WI38 (cell line): ENCODE data around the gene SFSWAP.
"Not testable (repeated sequence)": the region's sequence is repeated elsewhere in the genome, so short reads cannot be mapped to it uniquely, and the experiment has no call there.

Source experiments
- H3K4me3 ChIP-seq: 2 replicates; pipeline ENCODE4 v1.5.1; 2011; ENCODE audit warnings: low read depth, mild to moderate bottlenecking, control low read depth, low read length
- TF ChIP-seq, protein P1 (sequence below): IDR thresholded peaks from 2 replicates; pipeline ENCODE4 v1.5.1; 2012; ENCODE audit warnings: low read depth, mild to moderate bottlenecking, control low read depth, low read length

The SFSWAP gene

DNA sequence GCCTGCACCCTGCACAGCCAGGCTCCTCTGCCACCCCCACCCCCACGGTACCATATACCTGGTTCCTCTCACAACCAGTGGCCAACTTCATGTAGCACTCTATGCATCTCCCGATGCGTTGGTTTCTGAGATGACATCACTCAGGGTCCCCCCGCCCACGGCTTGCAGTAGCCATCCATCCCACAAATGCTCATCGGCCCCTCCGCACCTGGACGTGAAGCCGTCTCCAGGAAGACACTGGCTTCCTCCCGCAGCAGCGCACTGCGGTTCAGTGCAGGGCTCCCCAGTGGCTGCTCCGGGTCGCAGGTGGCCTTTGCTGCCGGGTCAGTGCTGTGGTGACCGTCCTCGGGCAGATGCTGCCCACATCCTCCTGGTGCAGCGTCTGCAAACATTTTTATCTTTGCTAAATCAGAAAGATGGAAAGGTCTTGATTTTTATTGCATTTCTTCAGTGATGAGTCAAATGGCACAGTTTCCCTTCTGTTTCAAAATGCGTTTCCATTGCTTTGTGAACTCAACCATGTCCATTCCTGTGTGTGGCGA lies 89.8 kb downstream of the SFSWAP start:
- TF ChIP-seq, protein P1, sequence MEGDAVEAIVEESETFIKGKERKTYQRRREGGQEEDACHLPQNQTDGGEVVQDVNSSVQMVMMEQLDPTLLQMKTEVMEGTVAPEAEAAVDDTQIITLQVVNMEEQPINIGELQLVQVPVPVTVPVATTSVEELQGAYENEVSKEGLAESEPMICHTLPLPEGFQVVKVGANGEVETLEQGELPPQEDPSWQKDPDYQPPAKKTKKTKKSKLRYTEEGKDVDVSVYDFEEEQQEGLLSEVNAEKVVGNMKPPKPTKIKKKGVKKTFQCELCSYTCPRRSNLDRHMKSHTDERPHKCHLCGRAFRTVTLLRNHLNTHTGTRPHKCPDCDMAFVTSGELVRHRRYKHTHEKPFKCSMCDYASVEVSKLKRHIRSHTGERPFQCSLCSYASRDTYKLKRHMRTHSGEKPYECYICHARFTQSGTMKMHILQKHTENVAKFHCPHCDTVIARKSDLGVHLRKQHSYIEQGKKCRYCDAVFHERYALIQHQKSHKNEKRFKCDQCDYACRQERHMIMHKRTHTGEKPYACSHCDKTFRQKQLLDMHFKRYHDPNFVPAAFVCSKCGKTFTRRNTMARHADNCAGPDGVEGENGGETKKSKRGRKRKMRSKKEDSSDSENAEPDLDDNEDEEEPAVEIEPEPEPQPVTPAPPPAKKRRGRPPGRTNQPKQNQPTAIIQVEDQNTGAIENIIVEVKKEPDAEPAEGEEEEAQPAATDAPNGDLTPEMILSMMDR = no peak
- H3K4me3 ChIP-seq = no peak overlapping the region

DNA sequence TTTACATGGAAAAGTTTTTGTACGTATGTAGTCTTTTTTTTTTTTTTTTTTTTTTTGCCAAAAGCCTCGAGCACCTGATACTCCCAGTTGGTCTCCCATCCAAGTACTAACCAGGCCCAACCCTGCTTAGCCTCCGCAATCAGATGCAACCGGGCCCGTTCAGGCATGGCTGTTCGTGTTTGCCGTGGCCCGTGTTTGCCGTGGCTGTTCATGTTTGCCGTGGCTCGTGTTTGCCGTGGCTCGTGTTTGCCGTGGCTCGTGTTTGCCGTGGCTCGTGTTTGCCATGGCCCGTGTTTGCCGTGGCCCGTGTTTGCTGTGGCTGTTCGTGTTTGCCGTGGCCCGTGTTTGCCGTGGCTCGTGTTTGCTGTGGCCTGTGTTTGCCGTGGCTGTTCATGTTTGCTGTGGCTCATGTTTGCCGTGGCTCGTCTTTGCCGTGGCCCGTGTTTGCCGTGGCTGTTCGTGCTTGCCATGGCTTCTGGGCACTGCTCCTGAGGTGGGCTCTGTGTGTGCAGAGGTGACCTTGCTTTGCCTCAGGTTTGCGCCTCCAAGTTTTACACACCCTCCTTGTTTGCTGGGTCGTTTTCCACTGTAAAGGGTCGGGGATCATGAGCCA lies 90.5 kb downstream of the SFSWAP start:
- H3K4me3 ChIP-seq = no peak overlapping the region
- TF ChIP-seq, protein P1 = no peak

DNA sequence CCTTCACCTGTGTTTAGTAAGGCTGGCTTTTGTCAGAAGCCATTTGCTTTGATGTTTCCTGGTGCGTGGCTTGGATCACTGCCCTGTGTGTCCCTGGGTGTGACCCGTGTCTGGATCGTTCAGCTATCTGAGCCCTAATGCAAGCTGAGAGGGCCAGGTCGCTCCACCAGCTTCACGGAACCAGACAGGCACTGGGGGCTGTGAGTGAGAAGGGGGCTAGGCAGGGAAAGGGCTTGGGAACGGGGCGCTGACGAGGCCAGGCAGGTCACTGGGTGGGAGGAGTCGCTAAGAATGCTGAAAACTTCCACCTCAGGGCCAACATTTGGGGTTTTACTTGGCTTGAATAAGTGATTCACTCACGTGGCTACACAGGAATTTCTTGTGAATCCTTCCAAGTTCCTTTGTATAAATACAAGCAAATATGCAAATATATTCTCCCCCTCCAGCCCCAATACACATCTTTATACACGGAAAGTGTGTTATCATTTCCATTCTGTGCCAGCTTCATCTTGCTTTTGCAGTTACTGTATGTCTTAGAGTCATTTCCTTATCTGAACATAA lies 93.2 kb downstream of the SFSWAP start:
- H3K4me3 ChIP-seq = no peak overlapping the region
- TF ChIP-seq, protein P1 = no peak

GRCh38 chr12:131805421-131805820 lies 94.5 kb downstream of the SFSWAP start:
- TF ChIP-seq, protein P1 = no peak

GRCh38 chr12:131806674-131807073 lies 95.8 kb downstream of the SFSWAP start:
- H3K4me3 ChIP-seq = no peak overlapping the region
- TF ChIP-seq, protein P1 = no peak

More at GRCh38 chr12:131805421-131805820, 94.5 kb downstream of the SFSWAP start:
- no peak overlapping the region for H3K4me3 ChIP-seq

GRCh38 chr12:131808744-131809371 lies 98.0 kb downstream of the SFSWAP start:
- TF ChIP-seq, protein P1 = no peak
- no peak overlapping the region for H3K4me3 ChIP-seq

DNA sequence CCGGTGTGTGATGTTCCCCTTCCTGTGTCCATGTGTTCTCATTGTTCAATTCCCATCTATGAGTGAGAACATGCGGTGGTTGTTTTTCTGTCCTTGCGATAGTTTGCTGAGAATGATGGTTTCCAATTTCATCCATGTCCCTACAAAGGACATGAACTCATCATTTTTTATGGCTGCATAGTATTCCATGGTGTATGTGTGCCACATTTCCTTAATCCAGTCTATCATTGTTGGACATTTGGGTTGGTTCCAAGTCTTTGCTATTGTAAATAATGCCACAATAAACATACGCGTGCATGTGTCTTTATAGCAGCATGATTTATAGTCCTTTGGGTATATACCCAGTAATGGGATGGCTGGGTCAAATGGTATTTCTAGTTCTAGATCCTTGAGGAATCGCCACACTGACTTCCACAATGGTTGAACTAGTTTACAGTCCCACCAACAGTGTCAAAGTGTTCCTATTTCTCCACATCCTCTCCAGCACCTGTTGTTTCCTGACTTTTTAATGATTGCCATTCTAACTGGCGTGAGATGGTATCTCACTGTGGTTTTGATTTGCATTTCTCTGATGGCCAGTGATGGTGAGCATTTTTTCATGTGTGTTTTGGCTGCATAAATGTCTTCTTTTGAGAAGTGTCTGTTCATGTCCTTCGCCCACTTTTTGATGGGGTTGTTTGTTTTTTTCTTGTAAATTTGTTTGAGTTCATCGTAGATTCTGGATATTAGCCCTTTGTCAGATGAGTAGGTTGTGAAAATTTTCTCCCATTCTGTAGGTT lies 98.8 kb downstream of the SFSWAP start:
- H3K4me3 ChIP-seq = not testable (repeated sequence)
